Measurements from ENCODE around the gene AOAH. TPM values are rescaled to one million over a fixed set of nuclear protein-coding genes. Genes with fewer than 3 reads are reported as not detected.

The AOAH gene
- total and polyA plus RNA-seq, 4 donors: 1.9 to 34.9 (median 11.7) TPM

DNA sequence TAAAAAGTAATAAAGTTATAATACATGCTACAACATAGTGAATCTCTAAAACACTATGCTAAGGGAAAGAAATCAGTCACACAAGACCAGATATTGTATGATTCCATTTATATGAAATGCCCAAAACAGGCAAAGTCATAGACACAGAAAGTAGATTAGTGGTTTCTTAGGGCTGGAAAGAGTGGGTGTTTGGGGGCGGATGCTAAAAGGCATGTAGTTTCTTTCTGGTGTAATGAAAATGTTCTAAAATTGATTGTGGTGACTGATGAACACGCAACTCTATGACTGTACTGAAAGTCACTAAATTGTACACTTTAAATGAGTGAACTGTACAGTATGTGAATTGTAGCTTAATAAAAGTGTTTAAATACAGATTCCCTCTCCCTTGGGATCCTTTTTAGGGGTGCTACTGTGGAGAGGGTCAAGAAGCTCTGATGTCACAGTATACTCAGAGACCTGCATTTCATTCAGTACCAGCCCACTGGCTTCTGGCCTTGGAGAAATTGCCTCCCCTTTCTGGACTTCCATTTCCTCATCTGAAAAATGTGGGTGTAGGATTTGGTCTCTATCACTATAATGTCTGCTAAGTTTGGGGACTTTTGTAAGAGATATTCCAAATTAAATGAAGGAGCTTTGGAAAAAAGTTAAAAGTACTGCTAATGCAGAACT is 46.4 kb downstream of the AOAH start:
- H3K4me1 ChIP-seq (ENCODE audit: control insufficient read depth in 1 of 2, insufficient read depth in 2 of 2, low read length in 2 of 2): no peaks in the 10 kb centered on the region
- no peaks in the 10 kb centered on the region for H3K9me3 ChIP-seq (ENCODE audit: control insufficient read depth, low read length)
- 91 to 95% methylated on average over 2 of the region's 2 CpGs for WGBS, 2 donors
- no peaks in the 10 kb centered on the region for H3K27me3 ChIP-seq (ENCODE audit: control insufficient read depth in 1 of 2, insufficient read depth in 2 of 2, low read length in 1 of 2)
- ATAC-seq (ENCODE audit: low FRiP score): no peak
- no peak overlapping the region for H3K4me3 ChIP-seq (ENCODE audit: low read length in 2 of 2)
- H3K36me3 ChIP-seq (ENCODE audit: control insufficient read depth in 1 of 2, insufficient read depth in 2 of 2, low read length in 1 of 2): no peaks in the 10 kb centered on the region
- intact Hi-C loops (cut with DNase I): no loop called here
- H3K27ac ChIP-seq (ENCODE audit: low read depth in 1 of 2, low read length in 2 of 2): no peak overlapping the region
- no peak for DNase-seq

DNA sequence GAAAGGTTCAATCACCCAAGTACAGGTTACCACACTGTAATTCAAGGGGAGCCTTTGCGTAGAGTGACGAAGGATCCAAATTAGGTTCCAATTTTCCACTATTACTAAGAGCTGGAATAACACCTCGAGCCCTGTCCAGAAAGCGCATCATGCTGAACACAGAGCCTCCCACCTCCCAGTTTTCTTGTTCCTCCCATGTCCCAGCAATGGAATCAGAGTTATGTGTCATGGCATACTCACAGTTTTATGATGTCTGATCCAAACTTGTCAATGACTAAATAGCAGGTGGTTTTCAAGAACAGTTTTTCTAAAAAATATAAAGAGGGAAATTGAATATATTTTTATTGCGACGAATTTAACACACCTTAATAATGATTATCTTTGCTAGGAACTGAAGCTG is 50.6 kb downstream of the AOAH start:
- ATAC-seq (ENCODE audit: low FRiP score) (no peak), DNase-seq (no peak)
- Histone ChIP-seq H3K4me3 (ENCODE audit: low read length in 2 of 2) (no peak overlapping the region), H3K9me3 (ENCODE audit: control insufficient read depth, low read length) (no peaks in the 10 kb centered on the region), H3K36me3 (ENCODE audit: control insufficient read depth in 1 of 2, insufficient read depth in 2 of 2, low read length in 1 of 2) (no peaks in the 10 kb centered on the region), H3K4me1 (ENCODE audit: control insufficient read depth in 1 of 2, insufficient read depth in 2 of 2, low read length in 2 of 2) (no peaks in the 10 kb centered on the region), H3K27ac (ENCODE audit: low read depth in 1 of 2, low read length in 2 of 2) (no peak overlapping the region), H3K27me3 (ENCODE audit: control insufficient read depth in 1 of 2, insufficient read depth in 2 of 2, low read length in 1 of 2) (no peaks in the 10 kb centered on the region)
- intact Hi-C loops (cut with DNase I): loop anchor here in 1 of 2 donors (5.0 kb wide), 1 partner anchor 231 kb away; no protein-coding TSS in a partner anchor
- 94 to 96% methylated on average over 6 of the region's 6 CpGs for WGBS, 2 donors

DNA sequence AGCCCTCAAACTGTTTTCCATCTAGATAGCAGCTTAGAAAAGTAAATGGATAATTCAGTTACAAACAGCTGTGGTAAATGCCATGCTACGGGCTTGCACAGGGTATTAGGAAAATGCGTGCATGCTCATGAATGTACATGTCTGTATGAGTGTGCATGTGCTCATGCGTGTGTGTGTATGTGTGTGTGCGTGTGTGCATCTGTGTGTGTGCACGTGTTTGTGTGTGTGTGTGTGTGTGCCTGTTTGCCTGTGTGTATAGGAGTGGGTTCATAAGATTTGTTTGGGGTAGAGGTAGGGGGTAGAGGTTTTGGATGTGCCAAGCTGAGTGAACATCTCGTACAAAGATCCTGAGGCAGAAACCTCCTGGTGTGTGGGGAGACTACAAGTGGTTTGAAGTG is 52.9 kb downstream of the AOAH start:
- Histone ChIP-seq H3K27ac (ENCODE audit: low read depth in 1 of 2, low read length in 2 of 2) (no peak overlapping the region), H3K36me3 (ENCODE audit: control insufficient read depth in 1 of 2, insufficient read depth in 2 of 2, low read length in 1 of 2) (no peaks in the 10 kb centered on the region), H3K9me3 (ENCODE audit: control insufficient read depth, low read length) (no peaks in the 10 kb centered on the region), H3K27me3 (ENCODE audit: control insufficient read depth in 1 of 2, insufficient read depth in 2 of 2, low read length in 1 of 2) (no peaks in the 10 kb centered on the region), H3K4me1 (ENCODE audit: control insufficient read depth in 1 of 2, insufficient read depth in 2 of 2, low read length in 2 of 2) (no peaks in the 10 kb centered on the region), H3K4me3 (ENCODE audit: low read length in 2 of 2) (no peak overlapping the region)
- WGBS, 2 donors: 90 to 93% methylated on average over 6 of the region's 6 CpGs
- ATAC-seq (ENCODE audit: low FRiP score) (no peak), DNase-seq (no peak)
- intact Hi-C loops (cut with DNase I): loop anchor here in 1 of 2 donors (2.0 to 5.0 kb wide), 2 partner anchors 183 to 229 kb away; no protein-coding TSS in a partner anchor

DNA sequence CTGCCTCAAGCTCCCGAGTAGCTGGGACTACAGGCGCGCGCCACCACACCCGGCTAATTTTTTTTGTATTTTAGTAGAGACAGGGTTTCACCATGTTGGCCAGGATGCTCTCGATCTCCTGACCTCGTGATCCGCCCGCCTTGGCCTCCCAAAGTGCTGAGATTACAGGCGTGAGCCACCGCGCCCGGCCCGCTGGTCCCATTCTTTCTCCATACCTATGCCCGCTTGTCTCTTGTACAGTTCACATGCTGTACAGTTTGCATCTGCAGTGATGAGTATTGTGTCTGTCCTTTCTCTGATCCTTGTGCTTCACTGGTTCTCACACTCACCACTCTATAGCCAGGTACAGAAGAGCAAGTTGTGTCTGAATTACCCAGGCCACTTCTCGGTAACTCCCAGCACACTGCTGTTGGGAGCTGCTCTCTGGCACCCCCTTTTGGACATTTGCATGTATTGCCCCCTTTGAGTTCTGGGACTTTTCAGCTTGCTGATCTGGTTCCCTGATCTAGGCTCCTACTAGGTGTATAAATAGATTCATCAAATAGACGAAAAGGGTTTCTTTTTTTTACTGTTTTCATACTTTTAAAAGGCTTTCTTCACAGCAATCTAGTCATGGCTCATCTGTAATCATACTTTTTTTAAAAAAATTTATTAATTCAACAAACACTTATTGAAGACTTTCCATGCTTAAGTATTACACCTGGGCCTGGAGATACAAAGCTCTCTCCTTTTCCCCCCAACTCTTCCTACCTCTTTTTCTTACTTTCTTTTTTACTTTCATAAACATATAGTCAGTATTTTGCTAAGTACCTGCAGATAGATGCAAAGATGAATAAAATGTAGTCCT is 53.5 kb downstream of the AOAH start:
- DNase-seq (no peak), ATAC-seq (ENCODE audit: low FRiP score) (peak; percentile 70)
- no peaks in the 10 kb centered on the region for H3K27me3 ChIP-seq (ENCODE audit: control insufficient read depth in 1 of 2, insufficient read depth in 2 of 2, low read length in 1 of 2)
- H3K4me1 ChIP-seq (ENCODE audit: control insufficient read depth in 1 of 2, insufficient read depth in 2 of 2, low read length in 2 of 2): no peaks in the 10 kb centered on the region
- WGBS, 2 donors: 84 to 86% methylated on average over 17 of the region's 17 CpGs
- H3K36me3 ChIP-seq (ENCODE audit: control insufficient read depth in 1 of 2, insufficient read depth in 2 of 2, low read length in 1 of 2): no peaks in the 10 kb centered on the region
- no peaks in the 10 kb centered on the region for H3K9me3 ChIP-seq (ENCODE audit: control insufficient read depth, low read length)
- intact Hi-C loops (cut with DNase I): loop anchor here in 1 of 2 donors (2.0 to 5.0 kb wide), 2 partner anchors 182 to 229 kb away; no protein-coding TSS in a partner anchor
- no peak overlapping the region for H3K27ac ChIP-seq (ENCODE audit: low read depth in 1 of 2, low read length in 2 of 2)
- no peak overlapping the region for H3K4me3 ChIP-seq (ENCODE audit: low read length in 2 of 2)

- H3K27me3 ChIP-seq (ENCODE audit: control insufficient read depth in 1 of 2, insufficient read depth in 2 of 2, low read length in 1 of 2): no peaks in the 10 kb centered on the region
- ATAC-seq (ENCODE audit: low FRiP score): no peak
- 83 to 88% methylated on average over 3 of the region's 3 CpGs for WGBS, 2 donors
- no peaks in the 10 kb centered on the region for H3K9me3 ChIP-seq (ENCODE audit: control insufficient read depth, low read length)
- H3K4me3 ChIP-seq (ENCODE audit: low read length in 2 of 2): no peak overlapping the region
- no peak overlapping the region for H3K27ac ChIP-seq (ENCODE audit: low read depth in 1 of 2, low read length in 2 of 2)
- no peaks in the 10 kb centered on the region for H3K4me1 ChIP-seq (ENCODE audit: control insufficient read depth in 1 of 2, insufficient read depth in 2 of 2, low read length in 2 of 2)
- intact Hi-C loops (cut with DNase I): no loop called here
- no peak for DNase-seq
- H3K36me3 ChIP-seq (ENCODE audit: control insufficient read depth in 1 of 2, insufficient read depth in 2 of 2, low read length in 1 of 2): no peaks in the 10 kb centered on the region
These were observed 55.5 kb downstream of the AOAH start for GRCh38 chr7:36668750-36669149.

- WGBS, 2 donors: 62 to 83% methylated on average over 3 of the region's 3 CpGs
- ATAC-seq (ENCODE audit: low FRiP score) (no peak), DNase-seq (no peak)
- intact Hi-C loops (cut with DNase I): no loop called here
- H3K4me1 ChIP-seq (ENCODE audit: control insufficient read depth in 1 of 2, insufficient read depth in 2 of 2, low read length in 2 of 2): no peaks in the 10 kb centered on the region
- no peaks in the 10 kb centered on the region for H3K27me3 ChIP-seq (ENCODE audit: control insufficient read depth in 1 of 2, insufficient read depth in 2 of 2, low read length in 1 of 2)
- no peak overlapping the region for H3K27ac ChIP-seq (ENCODE audit: low read depth in 1 of 2, low read length in 2 of 2)
- H3K36me3 ChIP-seq (ENCODE audit: control insufficient read depth in 1 of 2, insufficient read depth in 2 of 2, low read length in 1 of 2): no peaks in the 10 kb centered on the region
- H3K9me3 ChIP-seq (ENCODE audit: control insufficient read depth, low read length): no peaks in the 10 kb centered on the region
- H3K4me3 ChIP-seq (ENCODE audit: low read length in 2 of 2): no peak overlapping the region
These were observed 56.2 kb downstream of the AOAH start for GRCh38 chr7:36668080-36668479.

DNA sequence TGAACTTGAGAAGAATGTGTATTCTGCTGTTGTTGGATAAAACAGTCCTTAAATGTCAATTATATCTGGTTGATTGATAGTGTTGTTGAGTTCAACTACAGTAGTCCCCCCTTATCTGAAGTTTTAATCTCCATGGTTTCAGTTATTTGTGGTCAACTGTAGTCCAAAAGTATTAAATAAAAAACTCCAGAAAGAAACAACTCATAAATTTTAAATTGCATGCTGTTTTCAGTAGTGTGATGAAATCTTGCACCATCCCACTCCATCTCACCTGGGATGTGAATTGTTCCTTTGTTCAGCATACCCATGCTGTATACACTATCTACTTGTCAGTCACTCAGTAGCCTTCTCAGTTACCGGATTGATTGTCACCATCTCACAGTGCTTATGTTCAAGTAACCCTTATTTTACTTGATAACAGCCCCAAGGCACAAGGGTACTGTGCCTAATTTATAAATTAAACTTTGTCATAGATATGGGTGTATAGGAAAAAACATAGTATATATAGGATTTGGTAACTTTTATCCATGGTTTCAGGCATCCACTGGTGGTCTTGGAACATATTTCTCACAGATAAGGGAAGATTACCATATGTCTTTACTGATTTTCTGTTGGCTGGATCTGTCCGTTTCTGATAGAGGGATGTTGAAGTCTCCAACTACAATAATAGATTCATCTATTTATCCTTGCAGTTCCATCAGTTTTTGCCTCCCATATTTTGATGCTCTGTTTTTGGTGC is 57.1 kb downstream of the AOAH start:
- intact Hi-C loops (cut with DNase I): no loop called here

GRCh38 chr7:36663481-36663880 is 60.8 kb downstream of the AOAH start:
- WGBS, 2 donors: 90 to 92% methylated on average over 4 of the region's 4 CpGs

More for the DNA sequence above, 57.1 kb downstream of the AOAH start:
- H3K9me3 ChIP-seq (ENCODE audit: control insufficient read depth, low read length): no peaks in the 10 kb centered on the region
- H3K27ac ChIP-seq (ENCODE audit: low read depth in 1 of 2, low read length in 2 of 2): no peak overlapping the region
- ATAC-seq (ENCODE audit: low FRiP score) (no peak), DNase-seq (no peak)
- WGBS, 2 donors: 47 to 53% methylated on average over 2 of the region's 2 CpGs
- H3K4me1 ChIP-seq (ENCODE audit: control insufficient read depth in 1 of 2, insufficient read depth in 2 of 2, low read length in 2 of 2): no peaks in the 10 kb centered on the region
- H3K36me3 ChIP-seq (ENCODE audit: control insufficient read depth in 1 of 2, insufficient read depth in 2 of 2, low read length in 1 of 2): no peaks in the 10 kb centered on the region
- no peaks in the 10 kb centered on the region for H3K27me3 ChIP-seq (ENCODE audit: control insufficient read depth in 1 of 2, insufficient read depth in 2 of 2, low read length in 1 of 2)
- H3K4me3 ChIP-seq (ENCODE audit: low read length in 2 of 2): no peak overlapping the region

More at GRCh38 chr7:36663481-36663880, 60.8 kb downstream of the AOAH start:
- Histone ChIP-seq H3K36me3 (ENCODE audit: control insufficient read depth in 1 of 2, insufficient read depth in 2 of 2, low read length in 1 of 2) (no peaks in the 10 kb centered on the region), H3K4me1 (ENCODE audit: control insufficient read depth in 1 of 2, insufficient read depth in 2 of 2, low read length in 2 of 2) (no peaks in the 10 kb centered on the region), H3K4me3 (ENCODE audit: low read length in 2 of 2) (no peak overlapping the region), H3K27me3 (ENCODE audit: control insufficient read depth in 1 of 2, insufficient read depth in 2 of 2, low read length in 1 of 2) (no peaks in the 10 kb centered on the region), H3K27ac (ENCODE audit: low read depth in 1 of 2, low read length in 2 of 2) (no peak overlapping the region), H3K9me3 (ENCODE audit: control insufficient read depth, low read length) (no peaks in the 10 kb centered on the region)
- intact Hi-C loops (cut with DNase I): no loop called here
- ATAC-seq (ENCODE audit: low FRiP score) (no peak), DNase-seq (no peak)
